K562 (cell line): ENCODE measurements around the gene ZSCAN22. TPM values are rescaled to one million over a fixed set of nuclear protein-coding genes. Genes with fewer than 3 reads are reported as not detected.

Experiments
- ARNT ChIP-seq, 2 experiments: fragments of 450-650 bp; IDR thresholded peaks; 2 replicates each; pipeline ENCODE4 v1.6.1; 2016; ENCODE audit warnings: mild to moderate bottlenecking in 1 of 2
- CHD7 ChIP-seq: fragments of 200-600 bp; sonication (generic); IDR thresholded peaks from one replicate; pipeline ENCODE4 v1.6.1; 2012; ENCODE audit warnings: mild to moderate bottlenecking, low read depth, low read length, inconsistent platforms
- CREB1 ChIP-seq, 2 experiments: sonication (generic) in 1 of 2; formaldehyde crosslinking in 1 of 2; IDR thresholded peaks; 2 replicates each; pipeline versions ENCODE4 v1.6.1 to v1.8.0; 2012 to 2022; ENCODE audit warnings: inconsistent platforms in 1 of 2, mild to moderate bottlenecking in 1 of 2, missing genetic modification reagents in 1 of 2, moderate library complexity in 1 of 2
- LARP7 ChIP-seq: fragments of 450-650 bp; IDR thresholded peaks from 2 replicates; pipeline ENCODE4 v1.6.1; 2016
- LEF1 ChIP-seq: fragments of 450-650 bp; IDR thresholded peaks from 2 replicates; pipeline ENCODE4 v1.6.1; 2016; ENCODE audit warnings: mild to moderate bottlenecking
- NFE2 ChIP-seq: IDR thresholded peaks from 2 replicates; pipeline ENCODE4 v1.6.1; 2014; ENCODE audit warnings: antibody characterized with exemption, low read depth
- PHF20 ChIP-seq: fragments of 450-650 bp; IDR thresholded peaks from 2 replicates; pipeline ENCODE4 v1.6.1; 2018; ENCODE audit not compliant: partially characterized antibody
- PHF8 ChIP-seq: fragments of 200-600 bp; sonication (generic); IDR thresholded peaks from 2 replicates; pipeline ENCODE4 v1.6.1; 2012; ENCODE audit warnings: mixed run types, mild to moderate bottlenecking, inconsistent platforms, low read length, moderate library complexity, borderline replicate concordance
- PHTF2 ChIP-seq: fragments of 250-450 bp; sonication (Bioruptor Pico); IDR thresholded peaks from 2 replicates; pipeline ENCODE4 v1.5.0; 2021; ENCODE audit warnings: mild to moderate bottlenecking
- SREBF1 ChIP-seq: fragments of 150-350 bp; IDR thresholded peaks from 2 replicates; pipeline ENCODE4 v1.6.1; 2014; ENCODE audit warnings: antibody characterized with exemption, low read depth, low read length, borderline replicate concordance
- THRAP3 ChIP-seq: fragments of 450-650 bp; IDR thresholded peaks from 2 replicates; pipeline ENCODE4 v1.6.1; 2016; ENCODE audit warnings: mild to moderate bottlenecking, inconsistent platforms, borderline replicate concordance
- ZBTB17 ChIP-seq: fragments of 450-650 bp; formaldehyde crosslinking; IDR thresholded peaks from 2 replicates; pipeline ENCODE4 v1.4.0; 2020; ENCODE audit warnings: mild to moderate bottlenecking
- ZBTB26 ChIP-seq: fragments of 450-650 bp; formaldehyde crosslinking; IDR thresholded peaks from 2 replicates; pipeline ENCODE4 v1.4.0; 2022; ENCODE audit warnings: missing genetic modification characterization
- ZNF274 ChIP-seq: IDR thresholded peaks from 2 replicates; pipeline ENCODE4 v1.6.1; 2011; ENCODE audit warnings: low read depth, mild to moderate bottlenecking, low read length, moderate library complexity, borderline replicate concordance
- ZNF561 ChIP-seq: fragments of 450-650 bp; formaldehyde crosslinking; conservative IDR thresholded peaks from 2 replicates; pipeline ENCODE4 v1.4.0; 2020; ENCODE audit warnings: mild to moderate bottlenecking, moderate library complexity
- polyA plus RNA-seq, 8 experiments: library from polyadenylated mRNA; depleted of rRNA in 4 of 8; stranded (reverse) in 5 of 8; unstranded in 3 of 8; fragments of >200 nt; fragmentation: Nextera tagmentation in 2 of 8; fragmentation: Illumina TruSeq in 1 of 8; extraction: Ambion mirVana in 2 of 8; extraction: Trizol in 1 of 8; gene quantifications; 2 replicates each; pipeline versions ENCODE4 v1.2.1 to v1.2.3, GENCODE V29; 2011 to 2014; ENCODE audit warnings: inconsistent platforms in 1 of 8, missing spikeins in 1 of 8
- total RNA-seq, 7 experiments: library from RNA; depleted of rRNA in 6 of 7; stranded (reverse); fragments of >200 nt in 6 of 7; fragmentation: Illumina TruSeq in 2 of 7; extraction: Trizol in 2 of 7; gene quantifications; 2 replicates each; pipeline versions ENCODE4 v1.2.1 to v1.2.3, GENCODE V29; 2011 to 2021; ENCODE audit warnings: low replicate concordance in 1 of 7
- TF ChIP-seq, protein P1 (sequence below): fragments of 250-450 bp; sonication (Bioruptor Pico); IDR thresholded peaks from 2 replicates; pipeline ENCODE4 v1.9.0; 2021; ENCODE audit warnings: mild to moderate bottlenecking

Gene ZSCAN22
- total and polyA plus RNA-seq, 9 of the 15 experiments (the other 6 are each of a cell fraction or from before 2014, with no cell fraction given), result 0.98 to 5.3 (median 3.0) TPM

GRCh38 chr19:58380662-58381459, 54.1 kb downstream of the ZSCAN22 start, which contains the start of gene ZNF837 (continued):
- TF ChIP-seq CHD7, result peak; percentile 54
- peak; percentile 93 for TF ChIP-seq PHF20
- TF ChIP-seq LEF1, result no peak
- no peak for TF ChIP-seq LARP7
- TF ChIP-seq PHTF2 (CRISPR knock-in tag), result no peak
- TF ChIP-seq CREB1 (IDR thresholded peaks at IDR 0.05), result peak; percentile 76
- TF ChIP-seq CREB1 (CRISPR knock-in tag; IDR thresholded peaks at IDR 0.05), result peak; percentile 88
- TF ChIP-seq ZNF561 (CRISPR knock-in tag), result no peak
- TF ChIP-seq NFE2, result peak; percentile 14; the same call in 1 of the 2 replicates
- TF ChIP-seq ZNF274, result no peak; the same call in 1 of the 2 replicates
- TF ChIP-seq THRAP3, result no peak; the same call in 1 of the 2 replicates
- no peak for TF ChIP-seq ZBTB26 (CRISPR knock-in tag)
- TF ChIP-seq, protein P1, sequence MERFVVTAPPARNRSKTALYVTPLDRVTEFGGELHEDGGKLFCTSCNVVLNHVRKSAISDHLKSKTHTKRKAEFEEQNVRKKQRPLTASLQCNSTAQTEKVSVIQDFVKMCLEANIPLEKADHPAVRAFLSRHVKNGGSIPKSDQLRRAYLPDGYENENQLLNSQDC (CRISPR knock-in tag), result peak; percentile 78
- TF ChIP-seq PHF8, result peak; percentile 90; the same call in 1 of the 2 replicates
- TF ChIP-seq ARNT (IDR thresholded peaks at IDR 0.05), result no peak
- peak; percentile 90 for TF ChIP-seq ZBTB17 (CRISPR knock-in tag)
- TF ChIP-seq SREBF1, result 0 out of 2 replicates have a peak, but pooled peaks have one; percentile 14
